MM.1S (cell line): Measurements from ENCODE around the gene MOSPD3.

ENCODE experiments used
- CTCF ChIP-seq: fragments of 300-600 bp; sonication (generic); IDR thresholded peaks from 2 replicates; pipeline ENCODE4 v1.5.1; 2016; ENCODE audit warnings: antibody characterized with exemption, low read length, mixed read lengths
- EZH2 ChIP-seq: fragments of 300-600 bp; sonication (generic); optimal IDR thresholded peaks from 2 replicates; pipeline ENCODE3; 2017; ENCODE audit warnings: low read depth, mild to moderate bottlenecking, antibody characterized with exemption, low read length, mixed read lengths
- EZH2phosphoT487 ChIP-seq: fragments of 300-600 bp; sonication (generic); IDR thresholded peaks from 2 replicates; pipeline ENCODE4 v1.6.1; 2018; ENCODE audit warnings: antibody characterized with exemption, low read length

GRCh38 chr7:100598425-100598824 is 13.9 kb upstream of the MOSPD3 start:
- no peak for TF ChIP-seq CTCF
- TF ChIP-seq EZH2: no peak
- TF ChIP-seq EZH2phosphoT487: no peak
